ENCODE data around the gene GAB1. TPM values are rescaled to one million over a fixed set of nuclear protein-coding genes. Genes with fewer than 3 reads are reported as not detected.
A peak's percentile ranks its signal among the peaks of the same experiment; 100 is the strongest.

Gene GAB1
- total RNA-seq, 6 experiments from 2014 or later = 6.6 to 8.9 (median 6.9) TPM

DNA sequence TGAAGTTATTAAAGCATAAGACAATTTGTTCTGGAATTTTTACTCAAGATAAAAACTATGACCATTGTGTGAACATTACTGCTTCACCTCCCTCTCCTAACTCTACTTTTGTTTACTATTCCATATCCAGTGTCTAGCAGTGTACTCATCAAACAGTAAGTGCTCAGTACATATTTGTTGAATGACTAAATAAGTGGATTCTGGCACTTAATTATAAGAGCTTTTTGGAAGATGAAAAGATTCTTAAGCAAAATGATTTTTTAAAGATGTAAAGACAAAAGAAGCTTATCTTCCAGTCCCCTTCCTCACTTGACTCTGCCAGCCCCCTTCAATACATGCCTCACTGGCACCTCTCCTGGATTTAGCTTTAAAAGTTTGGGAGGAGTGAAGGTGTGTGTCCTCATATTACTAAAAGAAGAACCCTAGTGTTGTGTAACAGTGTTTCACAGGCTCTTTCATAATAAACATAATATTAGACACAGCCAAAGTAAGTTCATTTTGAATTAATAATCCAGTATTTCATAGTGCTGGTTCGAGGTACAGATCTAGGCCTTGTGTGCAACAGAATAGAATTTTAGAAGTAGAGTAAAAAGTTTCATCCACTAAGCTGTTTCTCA is 53.0 kb downstream of the GAB1 start:
- no peaks in the 10 kb centered on the region for H3K36me3 Mint-ChIP-seq (ENCODE audit: low read depth)
- TF ChIP-seq, protein P1, sequence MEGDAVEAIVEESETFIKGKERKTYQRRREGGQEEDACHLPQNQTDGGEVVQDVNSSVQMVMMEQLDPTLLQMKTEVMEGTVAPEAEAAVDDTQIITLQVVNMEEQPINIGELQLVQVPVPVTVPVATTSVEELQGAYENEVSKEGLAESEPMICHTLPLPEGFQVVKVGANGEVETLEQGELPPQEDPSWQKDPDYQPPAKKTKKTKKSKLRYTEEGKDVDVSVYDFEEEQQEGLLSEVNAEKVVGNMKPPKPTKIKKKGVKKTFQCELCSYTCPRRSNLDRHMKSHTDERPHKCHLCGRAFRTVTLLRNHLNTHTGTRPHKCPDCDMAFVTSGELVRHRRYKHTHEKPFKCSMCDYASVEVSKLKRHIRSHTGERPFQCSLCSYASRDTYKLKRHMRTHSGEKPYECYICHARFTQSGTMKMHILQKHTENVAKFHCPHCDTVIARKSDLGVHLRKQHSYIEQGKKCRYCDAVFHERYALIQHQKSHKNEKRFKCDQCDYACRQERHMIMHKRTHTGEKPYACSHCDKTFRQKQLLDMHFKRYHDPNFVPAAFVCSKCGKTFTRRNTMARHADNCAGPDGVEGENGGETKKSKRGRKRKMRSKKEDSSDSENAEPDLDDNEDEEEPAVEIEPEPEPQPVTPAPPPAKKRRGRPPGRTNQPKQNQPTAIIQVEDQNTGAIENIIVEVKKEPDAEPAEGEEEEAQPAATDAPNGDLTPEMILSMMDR (IDR thresholded peaks at IDR 0.05) = no peak
- H3K27ac Mint-ChIP-seq = peak overlapping the region; percentile 51
- no peaks in the 10 kb centered on the region; the same call in 1 of the 2 replicates for H3K27me3 Mint-ChIP-seq (ENCODE audit: insufficient read depth)
- no peaks in the 10 kb centered on the region for H3K9me3 Mint-ChIP-seq
- H3K4me1 Mint-ChIP-seq (ENCODE audit: low read depth) = peaks cover 81% of the 10 kb centered on the region
- peak overlapping the region; percentile 22 for H3K4me3 Mint-ChIP-seq
- DNase-seq = peak; percentile 53

DNA sequence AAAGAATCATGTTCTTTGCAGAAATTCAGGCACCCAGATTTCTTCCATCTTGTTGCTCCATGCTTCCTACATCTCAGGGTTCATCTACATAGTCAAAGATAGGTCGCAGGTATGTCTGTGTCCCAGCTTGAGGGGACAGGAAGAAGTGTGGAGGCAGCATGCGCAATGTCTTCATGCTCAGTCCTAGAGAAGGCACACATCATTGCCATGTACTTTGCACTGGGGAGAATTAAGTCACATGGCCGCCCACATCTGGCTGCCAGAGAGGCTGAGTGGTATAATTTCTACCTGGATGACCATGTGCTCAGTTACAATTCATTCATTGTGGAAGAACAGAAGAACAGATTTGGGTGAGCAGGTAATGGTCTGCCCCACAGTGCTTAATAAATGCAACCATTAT is 54.1 kb downstream of the GAB1 start:
- no peak for DNase-seq
- H3K9me3 Mint-ChIP-seq = no peaks in the 10 kb centered on the region
- H3K36me3 Mint-ChIP-seq (ENCODE audit: low read depth) = no peaks in the 10 kb centered on the region
- no peak overlapping the region for H3K27ac Mint-ChIP-seq
- TF ChIP-seq, protein P1 (IDR thresholded peaks at IDR 0.05) = no peak
- peaks cover 72% of the 10 kb centered on the region for H3K4me1 Mint-ChIP-seq (ENCODE audit: low read depth)
- H3K27me3 Mint-ChIP-seq (ENCODE audit: insufficient read depth) = no peaks in the 10 kb centered on the region; the same call in 1 of the 2 replicates
- no peak overlapping the region for H3K4me3 Mint-ChIP-seq

DNA sequence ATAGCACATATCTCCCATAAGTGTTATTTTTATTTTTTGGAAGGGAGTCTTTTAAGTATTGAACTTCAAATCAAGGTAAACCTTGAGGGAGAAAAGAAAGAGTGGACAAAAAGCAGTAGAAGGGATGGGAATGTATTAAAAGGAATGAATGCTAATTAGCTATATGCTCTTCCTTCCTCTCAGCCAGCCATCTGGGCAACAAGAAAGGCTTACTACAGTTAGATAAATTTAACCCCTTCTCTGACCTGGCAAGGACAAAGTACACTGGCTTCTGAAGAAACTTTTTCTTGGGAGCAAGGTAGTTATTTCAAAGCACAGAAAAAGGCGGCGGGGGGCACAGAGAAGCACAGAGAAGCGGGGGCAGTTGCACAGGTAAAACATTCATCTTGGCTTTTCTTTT is 54.6 kb downstream of the GAB1 start:
- Mint-ChIP-seq H3K27me3 (ENCODE audit: insufficient read depth) (no peaks in the 10 kb centered on the region; the same call in none of the 2 replicates), H3K4me1 (ENCODE audit: low read depth) (peaks cover 76% of the 10 kb centered on the region), H3K27ac (peak overlapping the region; percentile 53; the same call in 1 of the 2 replicates), H3K36me3 (ENCODE audit: low read depth) (no peaks in the 10 kb centered on the region), H3K4me3 (peak overlapping the region; percentile 31; the same call in 1 of the 2 replicates), H3K9me3 (no peaks in the 10 kb centered on the region)
- no peak for DNase-seq
- TF ChIP-seq, protein P1 (IDR thresholded peaks at IDR 0.05) = no peak

DNA sequence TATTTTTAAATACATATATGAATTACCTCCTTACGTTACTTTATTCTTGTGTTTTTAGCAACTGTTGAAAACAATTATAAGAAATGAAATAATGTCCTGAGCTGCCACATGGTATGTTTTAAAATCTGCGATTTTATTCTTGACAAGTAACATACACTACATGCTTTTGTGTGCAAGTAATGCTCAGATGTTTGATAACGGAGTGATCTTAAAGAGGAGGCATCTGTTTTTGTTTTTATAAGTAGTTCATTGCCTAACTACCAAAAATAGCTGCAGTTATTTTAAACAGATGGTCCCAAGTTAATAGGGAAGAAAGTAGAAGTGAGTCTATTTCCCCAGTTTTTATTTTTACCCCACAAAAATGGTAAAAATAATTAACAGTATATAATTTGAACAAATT is 55.2 kb downstream of the GAB1 start:
- H3K27ac Mint-ChIP-seq = peak overlapping the region; percentile 53
- no peaks in the 10 kb centered on the region for H3K36me3 Mint-ChIP-seq (ENCODE audit: low read depth)
- peak overlapping the region; percentile 47 for H3K4me3 Mint-ChIP-seq
- H3K27me3 Mint-ChIP-seq (ENCODE audit: insufficient read depth) = no peaks in the 10 kb centered on the region; the same call in none of the 2 replicates
- TF ChIP-seq, protein P1 (IDR thresholded peaks at IDR 0.05) = no peak
- H3K9me3 Mint-ChIP-seq = no peaks in the 10 kb centered on the region
- peak; percentile 76 for DNase-seq
- H3K4me1 Mint-ChIP-seq (ENCODE audit: low read depth) = peaks cover 78% of the 10 kb centered on the region

DNA sequence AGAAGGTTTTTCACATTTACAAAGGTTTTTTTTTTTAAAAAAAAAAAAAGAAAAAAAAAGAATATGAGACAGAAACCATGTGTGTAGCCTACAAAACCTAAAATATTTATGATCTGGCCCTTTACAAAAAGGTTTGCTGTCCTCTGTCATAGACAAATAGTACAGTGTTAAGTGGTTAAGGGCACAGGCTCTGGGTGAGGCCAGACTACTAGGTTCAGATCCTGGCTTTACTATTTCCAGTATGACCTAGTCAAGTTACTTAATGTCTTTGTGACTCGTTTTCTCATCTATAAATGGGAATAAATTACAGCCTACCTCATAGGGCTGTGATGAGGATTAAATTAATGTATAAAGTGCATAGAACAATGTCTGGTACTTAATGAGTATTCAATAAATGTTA is 56.5 kb downstream of the GAB1 start:
- Mint-ChIP-seq H3K27me3 (ENCODE audit: insufficient read depth) (no peaks in the 10 kb centered on the region; the same call in none of the 2 replicates), H3K4me1 (ENCODE audit: low read depth) (peaks cover 80% of the 10 kb centered on the region), H3K9me3 (no peaks in the 10 kb centered on the region), H3K27ac (no peak overlapping the region), H3K4me3 (no peak overlapping the region), H3K36me3 (ENCODE audit: low read depth) (no peaks in the 10 kb centered on the region)
- TF ChIP-seq, protein P1 (IDR thresholded peaks at IDR 0.05) = no peak
- DNase-seq = no peak

Measured in HFFc6 (cell line).